Dermis microvascular lymphatic vessel endothelial cell (primary cell): Measurements from ENCODE around the gene FRMD4A. TPM values are rescaled to one million over a fixed set of nuclear protein-coding genes. Genes with fewer than 3 reads are reported as not detected.

Experiments used
- DNase-seq, 2 donors: peaks; one replicate each; pipeline versions ENCODE4 v3.0.0 to v3.0.0-alpha.2; 2010; ENCODE audit warnings: low read depth in 2 of 2
- total RNA-seq: library from RNA; depleted of rRNA; stranded (reverse); fragments of >200 nt; gene quantifications from 2 replicates; pipeline ENCODE4 v1.2.1, GENCODE V29; 2014

Gene FRMD4A
- total RNA-seq, 1 donor from 2014 or later: 16.3 TPM

GRCh38 chr10:13990392-13990805 is 340.3 kb downstream of the FRMD4A start:
- peak; percentile 83 to 95 for DNase-seq

- peak in 1 of 2 donors; percentile 55 for DNase-seq
Measured at GRCh38 chr10:13989616-13990015, 341.1 kb downstream of the FRMD4A start.

- DNase-seq: peak in 1 of 2 donors; percentile 87
Measured at GRCh38 chr10:13987446-13987845, 343.3 kb downstream of the FRMD4A start.

- peak; percentile 96 to 100 for DNase-seq
Measured at GRCh38 chr10:13984647-13985155, 346.0 kb downstream of the FRMD4A start.

- no peak for DNase-seq
Measured at GRCh38 chr10:13983035-13983434, 347.7 kb downstream of the FRMD4A start.

GRCh38 chr10:13978533-13979115 is 352.1 kb downstream of the FRMD4A start:
- no peak for DNase-seq

GRCh38 chr10:13977861-13978532 is 352.7 kb downstream of the FRMD4A start:
- DNase-seq: no peak

- DNase-seq: no peak
Measured at GRCh38 chr10:13973742-13974141, 357.0 kb downstream of the FRMD4A start.

GRCh38 chr10:13972609-13973008 is 358.1 kb downstream of the FRMD4A start:
- DNase-seq: no peak

GRCh38 chr10:13971601-13972475 is 358.9 kb downstream of the FRMD4A start:
- peak in 1 of 2 donors; percentile 33 for DNase-seq

GRCh38 chr10:13970957-13971353 is 359.8 kb downstream of the FRMD4A start:
- no peak for DNase-seq

- no peak for DNase-seq
Measured at GRCh38 chr10:13970236-13970956, 360.3 kb downstream of the FRMD4A start.

- no peak for DNase-seq
Measured at GRCh38 chr10:13969792-13970140, 361.0 kb downstream of the FRMD4A start.

GRCh38 chr10:13969118-13969791 is 361.5 kb downstream of the FRMD4A start:
- no peak for DNase-seq

GRCh38 chr10:13961853-13962252 is 368.9 kb downstream of the FRMD4A start:
- no peak for DNase-seq

- DNase-seq: peak in 1 of 2 donors; percentile 78
Measured at GRCh38 chr10:13961097-13961496, 369.6 kb downstream of the FRMD4A start.

GRCh38 chr10:13960603-13961002 is 370.1 kb downstream of the FRMD4A start:
- no peak for DNase-seq

- DNase-seq: peak; percentile 48 to 86
Measured at GRCh38 chr10:13959443-13960359, 371.0 kb downstream of the FRMD4A start.

- no peak for DNase-seq
Measured at GRCh38 chr10:13957856-13958255, 372.9 kb downstream of the FRMD4A start.

- DNase-seq: no peak
Measured at GRCh38 chr10:13956826-13957225, 373.9 kb downstream of the FRMD4A start.
